HG03139 (cell line): ENCODE data around the gene LGI2.

ENCODE experiments used
- ATAC-seq: cut with Tn5 transposase; IDR thresholded peaks from one replicate; pipeline ENCODE4 v1.9.1; 2021; ENCODE audit not compliant: unreplicated experiment

The LGI2 gene

DNA sequence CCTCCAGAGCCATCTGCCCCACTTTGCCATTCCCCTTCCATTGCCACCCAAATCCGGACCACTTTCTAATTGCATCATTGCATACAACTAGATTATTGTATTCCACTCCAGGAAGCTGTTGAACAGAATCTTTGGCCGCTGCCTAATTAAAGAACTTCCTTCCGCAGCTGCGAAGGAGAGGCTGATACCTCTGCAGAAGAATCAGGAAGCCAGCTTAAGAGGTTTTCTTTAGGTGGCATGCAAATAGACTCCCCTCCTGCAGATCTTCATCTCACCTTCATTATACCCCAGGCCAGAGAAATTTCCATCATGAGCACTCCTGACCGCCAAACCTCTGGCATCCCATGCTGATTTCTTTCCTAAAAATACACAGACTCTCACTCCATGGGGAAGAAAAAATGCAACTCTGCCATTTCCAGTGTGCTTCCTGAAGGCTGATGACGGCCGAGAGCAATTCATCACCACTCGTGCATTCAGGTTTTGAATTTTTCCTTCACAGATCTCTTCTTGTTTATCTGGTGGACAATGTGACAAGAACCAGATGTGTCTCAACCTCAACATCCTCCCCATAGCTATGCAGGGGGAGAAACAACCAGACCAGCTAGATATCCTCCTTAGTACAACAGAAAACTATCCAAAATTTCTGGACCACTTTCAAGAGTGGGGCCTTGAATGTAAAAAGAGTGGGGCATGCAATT, 31.2 kb downstream of the LGI2 start:
- ATAC-seq: no peak

- no peak for ATAC-seq
Measured at GRCh38 chr4:24995346-24995919, 35.3 kb downstream of the LGI2 start.

- ATAC-seq: no peak
Measured at GRCh38 chr4:24993551-24994080, 37.1 kb downstream of the LGI2 start.

DNA sequence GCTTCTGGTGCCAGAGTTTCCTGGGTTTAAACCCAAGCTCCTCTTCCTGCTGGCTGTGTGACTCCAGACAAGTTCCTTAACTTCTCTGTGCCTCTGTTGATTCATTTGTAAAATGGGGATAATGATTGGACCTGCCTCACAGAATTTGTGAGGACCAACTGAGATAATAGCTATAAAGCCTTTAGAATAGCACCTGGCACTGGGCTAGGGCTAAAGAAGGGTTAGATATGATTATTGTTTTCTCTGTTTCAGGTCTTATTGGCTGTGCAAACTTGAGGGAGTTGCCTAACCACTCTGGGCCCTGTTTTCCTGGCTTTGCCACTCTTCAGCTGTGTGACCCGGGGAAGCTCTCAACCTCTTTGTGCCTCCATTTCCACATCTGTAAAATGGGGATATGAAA, 37.8 kb downstream of the LGI2 start:
- ATAC-seq: no peak

DNA sequence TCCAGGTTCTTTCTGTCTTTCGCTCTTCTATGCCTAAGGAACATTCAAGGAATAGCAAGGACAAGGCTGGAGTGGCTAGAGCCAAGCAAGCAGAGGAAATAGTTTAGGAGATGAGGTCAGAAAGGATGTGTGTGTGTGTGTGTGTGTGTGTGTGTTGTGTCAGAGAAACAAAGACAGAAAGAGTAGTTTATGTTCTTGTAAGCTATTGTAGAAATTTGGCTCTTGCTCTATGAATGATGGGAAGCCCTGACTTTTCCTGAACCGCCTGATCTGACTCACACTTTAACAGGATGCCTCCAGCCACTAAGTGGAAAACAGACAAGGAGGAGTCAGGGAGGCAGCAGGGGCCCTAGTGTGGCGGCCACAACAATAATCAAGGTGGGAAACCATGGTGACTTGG, 39.7 kb downstream of the LGI2 start:
- no peak for ATAC-seq

GRCh38 chr4:24989327-24989726, 41.4 kb downstream of the LGI2 start:
- ATAC-seq: no peak

- no peak for ATAC-seq
Measured at GRCh38 chr4:24988776-24989175, 42.0 kb downstream of the LGI2 start.

GRCh38 chr4:24984602-24985532, 45.9 kb downstream of the LGI2 start:
- no peak for ATAC-seq

DNA sequence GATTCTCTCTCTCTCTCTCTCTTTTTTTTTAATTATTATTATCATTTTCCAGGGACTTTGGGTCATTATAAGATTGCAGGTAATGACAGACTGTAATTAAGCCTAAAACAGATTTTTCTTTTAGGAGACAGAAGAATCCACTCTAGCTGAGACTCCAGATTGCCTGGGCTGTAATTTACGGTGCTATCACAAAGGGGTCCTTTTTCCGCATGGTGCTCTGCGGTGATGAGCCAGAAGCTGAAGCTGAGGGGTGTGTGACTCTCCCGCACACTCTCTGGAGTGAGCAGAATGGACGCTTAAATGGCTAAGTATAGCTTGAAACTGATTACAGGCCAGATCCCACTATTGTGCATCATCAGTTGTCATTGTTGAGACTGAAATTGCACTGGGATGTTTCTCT, 50.0 kb downstream of the LGI2 start:
- no peak for ATAC-seq

- ATAC-seq: peak; percentile 67
Measured at GRCh38 chr4:24980064-24980690, 50.6 kb downstream of the LGI2 start.

- ATAC-seq: no peak
Measured at GRCh38 chr4:24979554-24979953, 51.2 kb downstream of the LGI2 start.

GRCh38 chr4:24978291-24979075, 52.3 kb downstream of the LGI2 start:
- no peak for ATAC-seq

DNA sequence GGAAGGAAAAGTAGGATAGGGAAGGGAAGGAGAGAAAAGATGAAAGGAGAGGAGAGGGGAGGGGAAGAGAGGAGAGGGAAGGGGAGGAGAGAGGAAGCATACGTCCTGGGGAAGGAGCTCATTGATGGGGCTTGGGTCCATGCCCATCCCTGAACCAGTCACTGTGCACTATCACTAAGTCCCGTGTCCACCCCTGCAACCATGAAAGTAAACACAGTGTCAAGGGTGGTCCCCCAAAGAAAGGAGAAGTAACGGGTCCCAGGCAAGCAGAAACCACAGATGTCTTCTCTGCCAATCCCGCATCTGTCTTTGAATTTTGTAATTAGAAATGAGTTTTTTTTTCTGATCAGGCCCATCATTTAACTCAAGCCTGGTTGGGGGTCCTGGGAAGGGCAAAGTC, 55.2 kb downstream of the LGI2 start:
- ATAC-seq: no peak

DNA sequence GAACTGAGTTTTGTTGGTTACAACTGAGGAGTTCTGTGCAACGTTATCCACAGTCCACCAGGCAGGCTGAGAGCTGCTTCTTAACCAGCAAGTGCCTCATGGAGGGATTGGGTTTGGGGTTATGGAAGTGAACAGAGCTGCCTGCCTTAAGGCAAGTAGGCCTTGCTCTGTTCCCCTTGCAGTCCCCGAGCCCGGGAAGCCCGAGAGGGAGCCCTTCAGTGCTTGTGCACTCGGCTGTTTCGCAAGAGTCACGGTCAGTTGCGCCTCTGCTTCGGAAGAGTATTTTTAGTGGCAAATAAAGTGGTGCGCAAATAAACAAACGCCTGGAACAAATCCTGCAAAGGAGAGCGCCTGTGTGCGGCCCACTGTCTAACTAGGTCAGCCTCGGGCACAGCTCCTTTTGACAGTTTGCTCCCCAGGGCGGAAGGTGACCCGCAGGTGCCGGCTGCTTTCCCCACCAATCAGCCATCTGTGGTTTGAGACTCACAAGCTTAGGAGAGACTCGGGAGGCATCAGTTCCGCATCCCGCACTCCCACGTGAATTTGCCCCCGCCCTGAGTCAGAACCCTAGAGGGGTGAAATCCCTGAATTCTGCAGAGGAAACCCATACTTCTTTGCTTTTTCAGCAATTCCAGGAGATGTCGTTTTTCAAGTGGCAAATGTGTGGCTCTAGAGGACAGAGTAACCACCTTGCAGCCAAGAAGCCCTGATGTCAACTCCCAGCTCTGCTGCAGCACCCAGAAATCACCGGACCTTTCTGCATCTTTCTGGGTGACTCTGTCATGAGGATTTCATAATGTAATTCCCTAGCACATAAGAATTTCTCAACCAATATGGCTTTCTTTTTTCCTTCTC, 56.8 kb downstream of the LGI2 start:
- no peak for ATAC-seq

GRCh38 chr4:24973404-24973746, 57.4 kb downstream of the LGI2 start:
- no peak for ATAC-seq

GRCh38 chr4:24971192-24971591, 59.6 kb downstream of the LGI2 start:
- ATAC-seq: no peak

DNA sequence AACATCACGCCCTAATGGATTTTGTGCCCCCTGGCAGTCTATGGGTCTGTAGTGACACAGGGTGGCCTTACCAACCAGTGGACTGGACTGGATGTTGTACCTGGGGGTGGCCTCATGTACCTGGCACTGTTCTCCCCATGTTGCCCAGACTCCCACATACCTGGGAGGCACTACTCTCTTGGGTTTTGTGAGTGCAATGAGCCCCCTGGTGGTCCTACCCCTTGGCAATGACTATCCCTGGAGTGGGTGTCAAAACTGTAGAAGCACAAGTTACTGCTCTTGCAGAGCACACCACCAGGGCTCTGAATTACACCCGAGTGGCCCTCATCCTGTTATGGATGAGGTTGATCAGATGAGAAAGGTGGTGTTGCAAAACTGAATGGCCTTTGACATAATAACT, 60.1 kb downstream of the LGI2 start:
- no peak for ATAC-seq

DNA sequence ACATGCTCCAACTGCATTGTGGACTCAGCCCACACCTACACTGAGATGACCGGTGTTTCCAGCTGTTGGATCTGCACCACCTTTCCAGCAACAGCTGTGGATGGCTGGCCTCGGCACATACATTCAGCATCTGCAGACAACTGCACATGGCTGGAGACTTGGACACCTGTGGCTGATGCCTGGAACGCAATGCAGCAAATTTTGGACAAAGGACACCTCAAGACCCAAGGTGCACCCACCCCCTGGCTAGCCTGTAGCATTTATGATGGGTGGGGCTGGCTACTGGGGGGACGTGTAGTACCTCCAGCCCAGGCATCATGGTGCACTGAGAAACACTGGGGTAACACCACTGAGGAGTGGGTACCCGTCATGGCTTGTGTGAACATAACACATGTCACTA, 60.6 kb downstream of the LGI2 start:
- ATAC-seq: no peak

GRCh38 chr4:24969486-24969885, 61.3 kb downstream of the LGI2 start:
- ATAC-seq: no peak

GRCh38 chr4:24968992-24969391, 61.8 kb downstream of the LGI2 start:
- no peak for ATAC-seq
